Raji (cell line): ENCODE data around the gene TNFRSF21.

Experiments used
- POLR2A ChIP-seq: IDR thresholded peaks from 2 replicates; pipeline ENCODE4 v1.6.1; 2011; ENCODE audit warnings: low read depth, low read length, control low read depth; ENCODE audit not compliant: insufficient read depth

Gene TNFRSF21

DNA sequence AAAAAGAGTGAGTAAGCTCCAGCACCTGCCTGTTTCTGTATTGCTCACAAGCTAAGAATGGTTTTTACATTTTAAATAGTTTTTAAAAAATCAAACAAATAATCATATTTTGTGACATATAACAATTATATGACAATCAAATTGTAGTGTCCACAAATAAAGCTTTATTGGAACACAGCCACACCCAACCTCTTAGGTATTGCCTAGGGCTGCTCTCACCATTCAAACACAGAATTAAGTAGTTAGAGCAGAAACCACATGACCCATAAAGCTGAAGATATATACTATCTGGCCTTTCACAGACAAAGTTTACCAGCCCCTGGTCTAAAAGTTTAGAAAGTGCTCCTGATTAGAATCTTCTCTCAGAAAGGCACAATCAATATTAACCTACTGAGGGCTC, 11.2 kb downstream of the TNFRSF21 start:
- TF ChIP-seq POLR2A: no peak

DNA sequence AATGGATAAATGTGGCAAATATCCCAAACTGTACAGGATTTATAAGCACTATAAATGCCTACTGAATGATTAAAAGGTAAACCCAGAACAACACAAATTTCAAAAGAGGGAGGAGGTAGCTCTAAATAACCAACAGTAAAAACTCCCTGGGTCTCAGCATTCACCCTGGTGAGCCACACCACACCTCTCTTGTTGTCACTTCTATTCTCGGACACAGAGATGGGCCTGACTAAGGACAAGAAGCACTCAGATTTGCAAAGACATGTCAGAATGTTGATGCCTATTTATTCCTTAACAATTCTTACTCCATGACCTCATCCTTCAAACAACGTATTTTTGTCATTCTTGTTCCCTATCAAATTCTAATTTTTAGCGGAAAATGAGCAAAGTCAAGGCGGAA, 14.7 kb downstream of the TNFRSF21 start:
- TF ChIP-seq POLR2A: no peak

DNA sequence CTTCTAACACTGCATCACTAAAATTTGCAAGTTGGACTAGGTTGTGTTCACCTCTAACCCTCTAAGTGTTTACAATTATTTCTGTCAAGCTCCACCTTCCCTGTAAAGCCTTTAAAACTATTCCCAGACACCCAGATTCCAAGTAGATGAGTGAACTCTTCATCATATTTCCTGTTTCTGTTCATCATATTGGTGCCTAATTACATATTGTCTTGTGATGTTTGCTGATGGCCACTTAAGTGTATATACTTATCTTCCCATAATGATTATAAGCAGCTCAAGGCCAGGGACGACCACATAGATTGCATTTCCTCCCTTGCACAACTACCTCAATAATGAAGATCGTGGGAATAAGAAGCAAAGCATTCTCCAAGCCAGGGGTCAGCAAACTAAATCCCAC, 16.8 kb downstream of the TNFRSF21 start:
- no peak for TF ChIP-seq POLR2A

DNA sequence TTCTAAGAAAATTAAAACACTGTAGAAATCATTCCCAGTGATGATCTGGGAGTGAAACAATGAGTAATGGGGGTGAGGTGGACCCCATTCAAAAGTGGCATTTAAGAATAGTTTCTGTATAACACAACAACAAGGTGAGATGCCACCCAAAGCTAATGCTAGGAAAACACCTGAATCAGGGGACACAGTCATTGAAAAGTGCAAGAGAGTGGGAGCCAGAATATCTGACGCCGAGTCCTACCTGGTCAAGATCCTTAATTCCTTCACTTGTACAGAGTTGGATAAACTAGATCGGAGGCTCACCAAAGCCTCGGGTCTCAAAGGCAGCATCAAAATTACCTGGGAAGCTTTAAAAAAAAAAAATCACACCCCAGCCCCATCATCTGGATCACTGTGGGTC, 17.7 kb downstream of the TNFRSF21 start:
- no peak for TF ChIP-seq POLR2A

DNA sequence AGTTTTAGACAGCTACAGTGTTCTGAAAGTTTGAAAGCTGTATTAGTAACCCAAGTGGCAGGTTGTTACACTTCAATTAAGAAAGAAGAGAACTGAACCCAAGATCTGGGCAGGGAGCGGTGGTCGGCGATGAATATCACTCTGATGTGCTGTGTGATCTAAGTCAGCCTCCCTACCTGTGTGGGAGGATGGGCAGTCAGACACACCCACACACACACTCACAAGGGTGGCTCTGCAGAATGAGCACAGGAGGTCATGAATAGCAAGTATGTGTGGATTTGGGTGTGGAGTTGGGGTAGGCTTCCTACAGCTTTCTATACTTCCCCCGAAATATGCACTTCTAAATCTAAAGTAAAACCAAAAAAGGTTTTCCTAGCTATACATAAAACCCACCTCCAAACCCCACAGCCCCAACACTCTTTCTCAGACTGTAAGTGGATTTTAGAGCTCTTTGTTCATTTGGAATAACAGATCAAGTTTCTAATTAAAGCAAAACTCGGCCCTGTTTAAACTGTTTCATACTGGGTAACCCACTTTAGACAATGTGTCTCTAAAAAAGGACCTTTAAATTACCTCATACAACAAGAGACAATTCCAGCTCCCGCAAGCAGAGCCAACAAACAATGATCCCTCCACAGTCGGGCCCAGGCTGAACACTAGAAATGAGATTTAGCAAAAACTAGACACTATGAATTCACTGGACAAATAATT, 19.4 kb downstream of the TNFRSF21 start:
- no peak for TF ChIP-seq POLR2A

DNA sequence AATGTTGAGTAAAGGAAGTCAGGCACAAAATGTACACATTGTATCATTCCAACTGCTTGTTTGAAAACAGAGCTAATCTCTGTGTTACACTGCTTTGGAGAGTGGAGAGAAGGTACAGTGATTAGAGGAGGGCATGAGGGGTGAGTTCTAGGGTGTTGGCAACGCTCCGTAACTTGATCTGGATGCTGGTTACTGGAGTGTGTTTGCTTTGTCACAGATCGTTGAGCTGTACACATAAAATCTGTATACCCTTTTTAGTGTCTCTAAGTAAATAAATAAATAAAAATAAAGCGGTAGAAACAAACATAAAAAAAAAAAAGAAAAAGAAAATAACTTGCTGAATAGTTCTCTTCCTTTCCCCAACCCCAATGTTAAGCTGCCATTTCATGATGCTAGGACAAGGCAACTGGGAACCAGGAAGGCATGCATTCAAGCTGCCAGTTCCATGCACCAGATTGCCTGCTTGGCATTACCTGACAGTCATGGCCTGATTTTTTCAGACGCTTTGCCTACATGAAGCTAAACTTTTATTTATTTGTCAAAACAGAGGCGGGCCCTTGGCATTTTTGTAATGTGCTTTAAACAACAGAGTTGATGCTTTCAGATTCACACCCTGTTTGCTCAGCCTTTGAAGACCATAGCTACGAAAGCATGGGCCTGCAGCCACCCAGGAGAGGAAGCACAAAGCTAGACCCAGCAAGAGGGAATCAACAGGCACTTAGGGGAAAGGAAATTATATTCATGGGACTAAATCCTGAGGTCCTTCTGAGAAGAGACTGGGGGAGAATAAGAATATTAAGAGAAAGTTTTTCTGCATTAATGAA, 21.2 kb downstream of the TNFRSF21 start:
- no peak for TF ChIP-seq POLR2A

DNA sequence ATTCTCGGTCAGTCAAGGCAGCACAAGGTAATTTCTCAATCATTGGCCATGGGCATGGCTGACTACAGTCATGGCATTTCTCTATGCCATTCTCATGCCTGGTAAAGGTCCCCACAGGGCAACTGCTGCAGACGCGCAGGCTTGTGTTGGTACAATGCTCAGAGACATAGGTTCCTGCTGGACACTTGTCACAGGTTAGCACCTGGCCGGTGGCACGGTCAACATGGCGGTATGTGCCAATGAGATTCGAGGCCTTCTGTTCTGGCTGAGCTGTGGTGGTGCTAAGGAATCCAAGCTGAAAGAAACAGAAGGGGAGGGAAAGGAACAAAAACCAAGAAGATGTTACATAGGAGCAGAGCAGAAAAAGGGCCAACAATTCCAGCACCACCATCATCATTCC, 23.4 kb downstream of the TNFRSF21 start:
- TF ChIP-seq POLR2A: no peak

DNA sequence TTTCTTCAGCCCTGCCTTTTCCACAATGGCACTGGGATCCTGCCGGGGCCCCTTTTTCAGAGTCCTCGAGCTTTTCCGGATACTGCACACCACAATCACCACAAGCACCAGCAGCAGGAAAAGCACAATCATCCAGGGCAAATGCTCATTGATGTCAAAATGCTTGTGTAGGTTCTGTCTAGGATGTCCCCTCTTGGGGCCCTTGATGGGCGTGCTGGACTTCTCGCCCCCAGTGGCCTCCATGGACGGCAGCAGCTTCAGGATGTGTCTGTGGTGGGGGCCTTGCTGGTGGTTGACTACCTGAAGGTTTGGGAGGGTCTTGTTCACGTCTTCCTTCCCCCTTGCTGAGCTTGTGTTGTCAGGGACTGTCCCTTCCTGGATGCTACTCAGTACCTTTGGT, 25.7 kb downstream of the TNFRSF21 start:
- TF ChIP-seq POLR2A: no peak

DNA sequence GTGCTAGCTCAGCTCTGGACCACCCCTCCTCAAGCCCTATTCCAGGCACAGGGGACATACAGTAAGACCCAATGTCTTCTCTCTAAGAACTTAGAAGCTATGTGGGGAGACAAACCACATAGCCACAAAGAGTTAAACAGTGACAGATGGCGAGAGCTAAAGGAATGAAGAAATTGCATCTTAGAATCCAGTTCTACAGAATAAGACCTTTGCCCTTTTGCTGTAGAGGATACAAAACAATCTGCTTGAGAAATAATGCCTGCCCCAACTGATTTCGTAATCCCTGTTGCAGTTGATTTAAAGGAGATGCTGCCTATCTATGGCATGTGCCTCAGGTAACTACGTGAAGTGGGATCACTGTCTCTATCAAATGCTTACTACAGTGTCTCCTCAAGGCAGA, 31.2 kb downstream of the TNFRSF21 start:
- no peak for TF ChIP-seq POLR2A

DNA sequence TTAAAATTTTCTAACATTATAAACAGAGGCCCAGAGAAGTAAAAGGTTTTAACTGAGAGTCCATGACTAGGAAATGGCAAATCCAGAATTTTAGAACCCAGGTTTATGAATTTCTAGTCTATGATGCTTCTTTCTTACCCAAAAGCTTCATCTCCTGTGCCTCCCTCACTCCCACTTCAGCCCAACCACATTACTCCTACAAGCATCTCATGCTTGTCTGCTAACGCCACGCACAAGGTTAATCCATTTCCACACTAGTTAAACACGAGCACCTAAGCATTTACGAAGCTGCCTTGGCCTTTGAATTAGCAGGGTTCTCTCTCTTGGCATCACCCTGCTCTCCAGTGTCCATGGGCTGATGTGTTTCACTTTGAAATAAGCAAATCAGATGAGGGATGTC, 32.0 kb downstream of the TNFRSF21 start:
- no peak for TF ChIP-seq POLR2A

DNA sequence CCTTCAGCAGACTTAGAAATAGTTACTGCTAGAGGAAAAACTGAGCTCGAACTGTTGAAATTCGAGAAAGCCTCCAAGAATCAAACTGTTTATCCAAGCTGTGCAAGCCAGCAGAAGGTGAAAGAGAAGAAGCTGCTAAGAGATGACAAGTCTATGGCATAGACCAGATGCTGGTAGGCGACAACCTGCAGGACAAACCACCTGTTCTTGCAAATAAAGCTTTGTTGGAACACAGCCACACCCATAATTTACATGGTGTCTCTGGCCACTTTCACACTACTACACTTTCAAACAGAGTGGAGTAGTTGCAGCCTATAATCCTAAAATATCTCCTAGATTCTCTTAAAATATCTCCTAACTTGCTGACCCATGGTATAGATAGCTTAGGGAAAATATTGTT, 33.3 kb downstream of the TNFRSF21 start:
- no peak for TF ChIP-seq POLR2A

DNA sequence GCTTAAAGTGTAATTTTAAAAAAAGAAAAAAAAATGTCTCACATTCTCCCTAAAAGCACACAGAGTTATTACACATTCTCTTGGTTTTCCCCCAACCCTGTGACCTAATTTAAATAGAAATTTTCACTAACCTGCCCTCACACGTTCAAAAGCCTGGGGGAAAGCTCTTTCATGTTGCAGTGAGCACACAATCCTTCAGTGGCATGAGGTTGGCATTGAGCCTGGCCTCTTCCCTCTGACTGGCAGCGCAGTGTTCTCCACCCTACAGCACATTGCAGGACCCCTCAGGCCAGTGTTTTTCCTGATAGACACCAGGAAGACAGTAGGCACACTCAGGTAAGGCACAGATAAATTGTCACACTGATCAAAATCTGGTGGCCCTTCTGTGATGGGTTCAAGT, 34.1 kb downstream of the TNFRSF21 start:
- no peak for TF ChIP-seq POLR2A

DNA sequence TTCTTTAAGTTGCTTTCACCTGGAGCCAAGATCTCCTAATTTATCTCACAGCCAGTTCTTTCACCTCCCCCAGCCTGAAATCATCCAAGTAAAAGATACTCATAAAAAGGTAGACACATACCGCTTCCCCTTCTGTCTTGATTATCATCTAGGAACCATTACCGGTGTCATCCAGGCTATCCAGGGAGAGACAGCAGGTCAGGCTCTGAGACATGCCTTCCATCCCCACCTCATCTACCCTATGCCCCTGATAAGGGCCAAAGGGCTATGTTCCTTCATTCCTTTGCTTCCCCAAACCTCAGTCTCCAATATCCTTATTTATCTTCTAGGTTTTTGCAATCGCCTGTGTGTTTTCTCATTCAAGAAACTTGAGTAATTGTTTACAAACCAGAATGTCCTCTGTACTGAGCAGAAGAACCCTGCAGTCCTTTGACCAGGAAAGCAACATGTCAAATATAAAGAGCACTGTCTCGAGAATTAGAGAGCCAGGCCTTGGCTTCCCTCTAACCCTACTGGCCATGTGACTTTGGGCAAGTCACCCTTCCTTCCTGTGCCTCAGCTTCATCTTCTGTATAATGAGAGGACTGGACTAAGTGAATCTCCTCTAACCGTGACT, 41.0 kb downstream of the TNFRSF21 start:
- TF ChIP-seq POLR2A: no peak

DNA sequence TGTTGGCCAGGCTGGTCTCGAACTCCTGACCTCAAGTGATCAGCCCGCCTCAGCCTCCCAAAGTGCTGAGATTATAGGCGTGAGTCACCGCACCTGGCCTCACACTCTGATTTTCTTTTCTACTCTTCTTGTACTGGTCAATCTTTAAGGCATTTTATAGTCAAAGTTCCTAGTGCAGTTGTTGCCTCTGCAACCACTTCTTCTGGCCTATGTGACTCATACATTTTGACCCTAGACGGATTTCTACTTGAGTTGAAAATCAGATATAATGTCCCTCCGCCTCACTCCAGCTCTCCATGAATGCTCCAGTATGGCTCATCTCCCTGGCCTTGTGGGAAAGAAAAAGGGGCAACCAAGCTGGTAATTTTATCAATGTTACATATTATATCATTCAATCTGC, 42.4 kb downstream of the TNFRSF21 start:
- no peak for TF ChIP-seq POLR2A

DNA sequence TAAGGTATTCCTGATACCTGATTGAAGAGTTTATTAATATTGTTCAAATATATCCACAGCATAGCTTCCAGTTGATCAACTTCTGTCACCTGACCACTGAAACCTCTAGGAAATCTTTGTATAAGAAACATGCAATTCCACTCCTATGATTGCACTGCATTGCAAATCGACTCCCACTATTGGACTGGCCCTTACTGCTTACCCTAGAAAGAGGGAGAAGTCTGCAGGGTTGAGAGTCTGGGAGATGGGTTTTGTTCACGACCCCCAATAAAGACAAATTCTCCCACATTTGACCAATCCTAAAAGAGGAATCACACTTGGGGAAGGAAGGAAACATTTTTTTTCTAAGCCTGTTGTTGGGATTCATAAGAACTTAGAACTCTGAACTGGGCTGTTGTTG, 43.7 kb downstream of the TNFRSF21 start:
- no peak for TF ChIP-seq POLR2A

DNA sequence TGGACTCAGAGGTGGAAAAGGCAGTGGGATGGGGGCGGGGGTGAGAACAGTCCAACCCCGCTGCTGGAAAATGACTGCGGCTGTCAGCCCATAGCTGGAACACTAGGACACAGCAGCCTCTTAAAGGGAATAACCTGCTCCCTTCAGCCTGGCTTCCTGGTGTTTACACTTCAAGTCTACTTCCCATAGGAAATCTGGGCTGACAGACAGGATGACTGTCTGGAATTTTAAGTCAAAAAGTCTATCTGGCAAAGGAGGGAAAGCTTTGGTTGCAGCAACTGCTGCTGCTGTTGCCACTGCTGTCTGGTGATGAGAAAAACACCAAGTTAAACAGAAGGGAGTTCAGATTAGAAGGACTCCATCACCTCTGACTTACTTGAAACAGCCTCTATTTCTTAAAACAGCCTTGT, 44.9 kb downstream of the TNFRSF21 start:
- TF ChIP-seq POLR2A: no peak

DNA sequence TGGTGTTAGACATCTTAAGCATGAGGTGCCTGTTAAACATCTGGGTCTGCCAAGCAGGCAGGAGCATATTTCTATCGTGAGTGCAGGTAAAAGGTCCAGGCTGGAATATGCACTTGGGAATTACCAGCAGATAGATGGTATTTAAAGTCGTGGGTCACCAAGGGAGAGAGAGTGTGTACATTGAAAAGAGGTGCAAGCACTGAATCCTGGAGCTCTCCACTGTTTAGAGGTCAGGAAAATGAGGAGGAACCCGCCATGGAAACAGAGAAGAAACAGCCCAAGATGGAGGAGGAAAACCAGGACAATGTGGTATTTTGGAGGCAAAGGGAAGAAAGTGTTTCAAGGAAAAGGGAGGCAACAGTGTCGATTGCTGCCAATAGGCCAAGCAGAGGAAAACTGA, 46.4 kb downstream of the TNFRSF21 start:
- TF ChIP-seq POLR2A: no peak

DNA sequence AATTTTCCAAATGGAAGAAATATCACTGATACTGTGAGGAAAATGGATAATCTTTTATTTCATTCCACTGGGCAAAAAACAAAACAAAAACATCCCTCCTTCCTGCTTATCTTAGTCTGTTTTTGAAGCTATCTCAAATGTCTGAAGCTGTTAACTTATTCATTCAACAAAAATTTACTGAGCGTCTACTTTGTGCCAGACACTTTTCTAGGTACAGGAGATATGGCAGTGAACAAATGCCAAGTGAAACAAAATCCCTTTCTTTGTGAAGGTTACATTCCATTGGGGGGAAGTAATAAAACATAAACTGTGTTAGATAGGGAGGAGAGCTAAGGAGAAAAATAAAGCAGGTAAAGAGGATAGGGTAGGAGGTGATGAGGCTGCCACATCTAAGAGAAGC, 47.5 kb downstream of the TNFRSF21 start:
- no peak for TF ChIP-seq POLR2A
